HFFc6 (cell line): ENCODE results near the gene VSTM5. TPM values are rescaled to one million over a fixed set of nuclear protein-coding genes. Genes with fewer than 3 reads are reported as not detected.
"Not testable (repeated sequence)": the region's sequence is repeated elsewhere in the genome, so short reads cannot be mapped to it uniquely, and the experiment has no call there.

ENCODE experiments used
- DNase-seq: peaks from one replicate; pipeline ENCODE4 v3.0.0-alpha.2; 2018
- H3K27ac Mint-ChIP-seq: 2 replicates; pipeline ENCODE4 v1.8.0; 2020; ENCODE audit warnings: mild to moderate bottlenecking, mixed read lengths
- H3K27me3 Mint-ChIP-seq: 2 replicates; pipeline ENCODE4 v1.8.0; 2021; ENCODE audit warnings: mild to moderate bottlenecking, moderate library complexity, mixed read lengths; ENCODE audit not compliant: insufficient read depth
- H3K36me3 Mint-ChIP-seq: 2 replicates; pipeline ENCODE4 v1.8.0; 2021; ENCODE audit warnings: low read depth, mixed read lengths
- H3K4me1 Mint-ChIP-seq: 2 replicates; pipeline ENCODE4 v1.8.0; 2020; ENCODE audit warnings: low read depth, mixed read lengths
- H3K4me3 Mint-ChIP-seq: 2 replicates; pipeline ENCODE4 v1.8.0; 2020; ENCODE audit warnings: mild to moderate bottlenecking, moderate library complexity, mixed read lengths
- H3K9me3 Mint-ChIP-seq: 2 replicates; pipeline ENCODE4 v1.8.0; 2020; ENCODE audit warnings: mild to moderate bottlenecking, mixed read lengths
- total RNA-seq, 6 experiments: library from RNA; stranded (reverse); fragmentation: NEBNext Ultra II Directional; extraction: Animal tissue kit (Norgen Biotek cat#: 25700); gene quantifications; 2 replicates in 1 of 6; 3 replicates in 5 of 6; pipeline ENCODE4 v1.2.3, GENCODE V29; 2021
- TF ChIP-seq, protein P1 (sequence below): fragments of 200-600 bp; sonication (generic); IDR thresholded peaks from 2 replicates; pipeline ENCODE4 v1.5.0; 2021; ENCODE audit warnings: antibody characterized with exemption, mild to moderate bottlenecking

The VSTM5 gene
- total RNA-seq, 6 experiments from 2014 or later, result 0.09 to 0.28 (median 0.20) TPM; not detected in 1

DNA sequence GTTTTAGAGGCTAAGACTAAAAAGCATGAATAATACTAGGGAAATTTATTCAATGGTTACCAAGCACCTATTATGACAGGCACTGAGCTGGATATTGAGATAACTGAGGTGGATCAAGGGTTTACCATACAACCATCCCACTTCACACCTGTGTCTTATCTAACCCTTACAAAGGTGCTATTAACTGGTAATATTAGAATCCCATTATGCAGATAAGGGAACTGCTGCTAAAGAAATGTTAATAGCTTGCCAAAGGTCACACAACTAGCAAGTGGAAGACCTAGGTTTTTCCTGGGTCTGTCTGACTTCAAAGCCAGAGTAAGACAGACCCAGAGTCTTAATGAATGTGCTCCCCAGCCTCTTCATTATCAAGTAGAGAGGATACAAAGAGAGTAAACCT is 21.1 kb upstream of the VSTM5 start:
- Mint-ChIP-seq H3K4me1 (no peaks in the 10 kb centered on the region), H3K27me3 (peaks cover 12% of the 10 kb centered on the region), H3K27ac (no peak overlapping the region), H3K4me3 (no peak overlapping the region), H3K36me3 (no peaks in the 10 kb centered on the region), H3K9me3 (no peaks in the 10 kb centered on the region)
- TF ChIP-seq, protein P1, sequence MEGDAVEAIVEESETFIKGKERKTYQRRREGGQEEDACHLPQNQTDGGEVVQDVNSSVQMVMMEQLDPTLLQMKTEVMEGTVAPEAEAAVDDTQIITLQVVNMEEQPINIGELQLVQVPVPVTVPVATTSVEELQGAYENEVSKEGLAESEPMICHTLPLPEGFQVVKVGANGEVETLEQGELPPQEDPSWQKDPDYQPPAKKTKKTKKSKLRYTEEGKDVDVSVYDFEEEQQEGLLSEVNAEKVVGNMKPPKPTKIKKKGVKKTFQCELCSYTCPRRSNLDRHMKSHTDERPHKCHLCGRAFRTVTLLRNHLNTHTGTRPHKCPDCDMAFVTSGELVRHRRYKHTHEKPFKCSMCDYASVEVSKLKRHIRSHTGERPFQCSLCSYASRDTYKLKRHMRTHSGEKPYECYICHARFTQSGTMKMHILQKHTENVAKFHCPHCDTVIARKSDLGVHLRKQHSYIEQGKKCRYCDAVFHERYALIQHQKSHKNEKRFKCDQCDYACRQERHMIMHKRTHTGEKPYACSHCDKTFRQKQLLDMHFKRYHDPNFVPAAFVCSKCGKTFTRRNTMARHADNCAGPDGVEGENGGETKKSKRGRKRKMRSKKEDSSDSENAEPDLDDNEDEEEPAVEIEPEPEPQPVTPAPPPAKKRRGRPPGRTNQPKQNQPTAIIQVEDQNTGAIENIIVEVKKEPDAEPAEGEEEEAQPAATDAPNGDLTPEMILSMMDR, result no peak
- DNase-seq, result no peak

DNA sequence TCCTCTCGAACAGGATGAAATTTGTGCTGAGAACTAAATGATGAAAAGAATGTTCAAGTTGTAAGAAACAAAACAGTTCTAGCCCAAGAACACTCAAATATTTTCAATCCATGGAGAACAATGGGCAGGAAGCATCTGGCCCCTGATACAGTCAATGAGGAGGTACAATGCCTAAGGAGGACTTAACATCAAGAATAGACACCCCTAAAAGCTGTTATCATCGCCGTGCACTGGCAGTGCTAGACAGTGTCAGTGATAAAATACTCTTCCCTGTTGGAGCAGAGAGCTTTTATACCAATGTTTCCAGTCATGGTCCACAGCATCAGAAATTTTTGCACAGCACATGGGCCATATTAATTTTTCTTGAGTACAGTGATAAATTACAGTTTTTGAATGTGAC is 20.2 kb upstream of the VSTM5 start:
- TF ChIP-seq, protein P1, result no peak
- Mint-ChIP-seq H3K4me1 (no peaks in the 10 kb centered on the region), H3K27ac (no peak overlapping the region), H3K27me3 (peaks cover 12% of the 10 kb centered on the region), H3K36me3 (no peaks in the 10 kb centered on the region), H3K4me3 (no peak overlapping the region), H3K9me3 (no peaks in the 10 kb centered on the region)
- DNase-seq, result no peak

DNA sequence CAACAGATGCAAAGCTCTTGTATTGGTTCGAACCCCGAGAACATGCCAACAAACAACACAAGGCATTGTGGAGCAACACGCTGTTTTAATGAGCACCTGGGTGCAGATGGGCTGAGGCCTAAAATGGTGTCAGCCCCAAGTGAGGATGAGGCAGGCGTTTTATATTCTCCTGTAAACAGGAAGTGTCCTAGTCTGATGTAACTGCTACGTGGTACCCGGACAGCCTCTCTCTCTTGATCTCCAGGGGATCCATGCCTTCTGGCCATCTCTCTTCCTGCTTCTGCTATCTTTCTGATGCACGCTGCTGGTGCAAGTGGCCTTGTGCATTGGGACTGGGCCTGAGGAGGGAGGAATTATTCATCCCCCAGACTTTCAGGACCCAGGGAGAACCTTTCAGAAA is 19.4 kb upstream of the VSTM5 start:
- Mint-ChIP-seq H3K9me3 (no peaks in the 10 kb centered on the region), H3K36me3 (no peaks in the 10 kb centered on the region), H3K4me1 (no peaks in the 10 kb centered on the region), H3K4me3 (no peak overlapping the region), H3K27me3 (peaks cover 12% of the 10 kb centered on the region), H3K27ac (no peak overlapping the region)
- TF ChIP-seq, protein P1, result no peak
- no peak for DNase-seq

DNA sequence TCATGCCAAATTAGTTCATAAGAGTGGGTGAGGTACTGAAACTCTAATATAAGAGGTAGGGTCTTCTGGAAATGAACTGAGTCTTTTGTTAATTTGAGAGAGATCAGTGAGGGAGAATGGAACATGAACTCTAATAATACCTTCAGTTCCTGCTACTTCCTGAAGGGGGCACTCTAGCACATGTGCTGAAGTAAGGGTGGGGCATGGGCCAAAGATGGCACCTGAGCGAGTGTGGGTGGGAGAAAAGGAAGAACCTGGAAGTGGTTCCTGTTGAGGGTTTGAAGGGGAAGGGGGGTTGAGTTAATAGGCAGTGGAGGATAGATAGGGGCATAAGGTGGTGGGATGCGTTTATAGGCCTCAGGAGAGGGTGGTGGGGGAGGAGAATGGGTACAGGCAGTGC is 18.0 kb upstream of the VSTM5 start:
- H3K36me3 Mint-ChIP-seq, H3K4me1 Mint-ChIP-seq, H3K9me3 Mint-ChIP-seq, H3K4me3 Mint-ChIP-seq, H3K27ac Mint-ChIP-seq, DNase-seq: not testable (repeated sequence)
- H3K27me3 Mint-ChIP-seq, result peaks cover 15% of the 10 kb centered on the region
- TF ChIP-seq, protein P1, result peak; percentile 66

DNA sequence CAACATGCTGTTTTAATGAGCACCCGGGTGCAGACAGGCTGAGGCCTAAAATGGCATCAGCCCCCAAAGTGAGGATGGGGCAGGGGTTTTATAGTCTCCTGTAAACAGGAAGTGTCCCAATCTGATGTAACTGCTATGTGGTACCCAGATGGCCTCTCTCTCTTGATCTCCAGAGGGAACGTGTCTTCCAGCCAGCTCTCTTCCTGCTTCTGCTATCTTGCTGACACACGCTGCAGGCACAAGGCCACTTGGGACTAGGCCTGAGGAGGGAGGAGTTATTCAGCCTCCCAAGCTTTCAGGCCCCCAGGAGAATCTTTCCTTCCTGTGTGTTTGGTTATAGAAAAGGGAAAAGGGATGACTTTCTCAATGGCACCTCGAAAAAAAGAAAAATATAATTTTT is 11.4 kb upstream of the VSTM5 start:
- DNase-seq, result no peak
- peaks cover 5% of the 10 kb centered on the region; the same call in 1 of the 2 replicates for H3K4me1 Mint-ChIP-seq
- H3K4me3 Mint-ChIP-seq, result no peak overlapping the region
- peaks cover 3% of the 10 kb centered on the region; the same call in 1 of the 2 replicates for H3K27me3 Mint-ChIP-seq
- no peaks in the 10 kb centered on the region for H3K36me3 Mint-ChIP-seq
- TF ChIP-seq, protein P1, result no peak
- H3K27ac Mint-ChIP-seq, result no peak overlapping the region
- no peaks in the 10 kb centered on the region for H3K9me3 Mint-ChIP-seq
